Cardiac fibroblast (primary cell): ENCODE results near the gene MAFF.
A peak's percentile ranks its signal among the peaks of the same experiment; 100 is the strongest.

Experiments used
- DNase-seq, 2 donors: peaks; one replicate each; pipeline versions ENCODE4 v3.0.0 to v3.0.0-alpha.2; 2010; ENCODE audit warnings: low read depth in 2 of 2
- H3K4me3 ChIP-seq, 2 donors: replicated peaks in 1 of 2; 1 replicate in 1 of 2; 2 replicates in 1 of 2; pipeline ENCODE4 v1.5.1; 2011; ENCODE audit warnings: low read depth in 2 of 2, low read length in 2 of 2, mild to moderate bottlenecking in 2 of 2, moderate library complexity in 1 of 2
- CTCF ChIP-seq: IDR thresholded peaks from one replicate; pipeline ENCODE4 v1.5.1; 2011; ENCODE audit warnings: low read depth, mild to moderate bottlenecking, low read length, inconsistent platforms

The MAFF gene

GRCh38 chr22:38243007-38243765 lies 41.4 kb downstream of the MAFF start:
- peak; percentile 55 to 83 for DNase-seq
- no peak overlapping the region for H3K4me3 ChIP-seq
- no peak for TF ChIP-seq CTCF

GRCh38 chr22:38244106-38244505 lies 42.3 kb downstream of the MAFF start:
- no peak for TF ChIP-seq CTCF
- no peak overlapping the region for H3K4me3 ChIP-seq
- DNase-seq = no peak

- TF ChIP-seq CTCF = no peak
- no peak overlapping the region for H3K4me3 ChIP-seq
- no peak for DNase-seq
Measured at GRCh38 chr22:38246046-38246658, 44.4 kb downstream of the MAFF start.

- H3K4me3 ChIP-seq = no peak overlapping the region
- TF ChIP-seq CTCF = no peak
- no peak for DNase-seq
Measured at GRCh38 chr22:38246692-38247091, 44.9 kb downstream of the MAFF start.

GRCh38 chr22:38247713-38248112 lies 45.9 kb downstream of the MAFF start:
- no peak overlapping the region for H3K4me3 ChIP-seq
- no peak for TF ChIP-seq CTCF
- no peak for DNase-seq

- TF ChIP-seq CTCF = no peak
- DNase-seq = no peak
- no peak overlapping the region for H3K4me3 ChIP-seq
Measured at GRCh38 chr22:38248280-38248679, 46.5 kb downstream of the MAFF start.
